ENCODE measurements around the gene TBX20.

DNA sequence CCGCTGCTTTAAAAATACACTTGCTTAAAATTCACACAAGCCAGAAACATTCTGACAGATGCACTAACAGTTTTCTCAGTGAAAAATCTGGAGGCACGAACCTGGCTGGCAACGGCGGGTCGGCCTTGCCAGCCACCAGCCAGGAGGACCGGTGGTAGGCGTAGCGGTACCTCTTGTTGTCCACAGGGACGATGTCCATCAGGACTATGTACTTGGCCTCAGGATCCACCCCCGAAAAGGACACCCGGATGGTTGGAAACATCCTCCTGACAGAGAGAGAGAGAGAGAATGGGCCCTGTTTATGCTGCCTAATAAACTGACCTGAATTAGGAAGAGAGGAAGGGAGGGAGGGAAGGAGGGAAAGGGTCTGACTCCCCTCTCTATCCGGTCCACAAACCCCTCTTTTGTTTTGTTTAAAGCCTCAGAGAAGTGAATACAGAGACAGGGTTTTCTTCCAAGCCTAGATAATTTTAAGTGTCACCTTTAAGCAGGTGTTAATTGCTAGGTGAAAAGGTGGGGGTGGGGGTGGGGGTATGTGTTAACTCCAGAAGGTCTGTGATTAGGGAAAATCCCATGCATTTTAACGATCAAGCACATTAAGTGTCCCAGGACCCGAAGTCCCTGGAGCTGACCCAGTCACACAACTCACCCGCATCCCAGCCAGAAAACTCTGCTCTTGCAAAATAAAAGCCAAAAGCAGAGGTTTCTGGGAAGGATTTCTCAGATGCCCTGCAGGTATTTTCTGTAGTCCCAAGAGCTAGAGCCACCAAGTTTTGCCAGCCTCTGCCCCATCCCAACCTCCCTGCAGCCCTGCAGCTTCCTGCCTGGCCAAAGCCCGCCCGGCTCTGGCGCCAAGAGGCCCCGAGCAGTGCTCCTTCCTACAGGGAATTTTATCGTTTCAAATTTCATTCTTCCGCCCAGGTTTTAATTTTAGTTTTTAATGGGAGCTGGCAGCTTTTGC lies 5.0 kb downstream of the TBX20 start:
- TF ChIP-seq POLR2A (IDR thresholded peaks at IDR 0.05): no peak
- TF ChIP-seq, protein P1, sequence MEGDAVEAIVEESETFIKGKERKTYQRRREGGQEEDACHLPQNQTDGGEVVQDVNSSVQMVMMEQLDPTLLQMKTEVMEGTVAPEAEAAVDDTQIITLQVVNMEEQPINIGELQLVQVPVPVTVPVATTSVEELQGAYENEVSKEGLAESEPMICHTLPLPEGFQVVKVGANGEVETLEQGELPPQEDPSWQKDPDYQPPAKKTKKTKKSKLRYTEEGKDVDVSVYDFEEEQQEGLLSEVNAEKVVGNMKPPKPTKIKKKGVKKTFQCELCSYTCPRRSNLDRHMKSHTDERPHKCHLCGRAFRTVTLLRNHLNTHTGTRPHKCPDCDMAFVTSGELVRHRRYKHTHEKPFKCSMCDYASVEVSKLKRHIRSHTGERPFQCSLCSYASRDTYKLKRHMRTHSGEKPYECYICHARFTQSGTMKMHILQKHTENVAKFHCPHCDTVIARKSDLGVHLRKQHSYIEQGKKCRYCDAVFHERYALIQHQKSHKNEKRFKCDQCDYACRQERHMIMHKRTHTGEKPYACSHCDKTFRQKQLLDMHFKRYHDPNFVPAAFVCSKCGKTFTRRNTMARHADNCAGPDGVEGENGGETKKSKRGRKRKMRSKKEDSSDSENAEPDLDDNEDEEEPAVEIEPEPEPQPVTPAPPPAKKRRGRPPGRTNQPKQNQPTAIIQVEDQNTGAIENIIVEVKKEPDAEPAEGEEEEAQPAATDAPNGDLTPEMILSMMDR (IDR thresholded peaks at IDR 0.05): no peak
